Stimulated activated CD4-positive, alpha-beta T cell treated with anti-CD3 and anti-CD28 coated beads, Interleukin-2, amount 100 ng/mL, for 48 hours (primary cell): ENCODE data around the gene CADM2.

Experiments
- DNase-seq, 2 donors: peaks; one replicate each; pipeline ENCODE4 v3.0.0-alpha.2; 2020

Gene CADM2

GRCh38 chr3:85576697-85577200 is 618.0 kb downstream of the CADM2 start:
- no peak for DNase-seq

GRCh38 chr3:85584779-85585356 is 626.1 kb downstream of the CADM2 start:
- no peak for DNase-seq

GRCh38 chr3:85586018-85586417 is 627.2 kb downstream of the CADM2 start:
- DNase-seq, result no peak

GRCh38 chr3:85589145-85589544 is 630.4 kb downstream of the CADM2 start:
- no peak for DNase-seq

GRCh38 chr3:85591451-85591850 is 632.7 kb downstream of the CADM2 start:
- no peak for DNase-seq

GRCh38 chr3:85592256-85592655 is 633.5 kb downstream of the CADM2 start:
- DNase-seq, result no peak

GRCh38 chr3:85594676-85595075 is 635.9 kb downstream of the CADM2 start:
- DNase-seq, result no peak

- no peak for DNase-seq
Measured at GRCh38 chr3:85603378-85603777, 644.6 kb downstream of the CADM2 start.

GRCh38 chr3:85604641-85605040 is 645.9 kb downstream of the CADM2 start:
- DNase-seq, result no peak

- no peak for DNase-seq
Measured at GRCh38 chr3:85605066-85605465, 646.3 kb downstream of the CADM2 start.

- no peak for DNase-seq
Measured at GRCh38 chr3:85626662-85627061, 667.9 kb downstream of the CADM2 start.

GRCh38 chr3:85627932-85628331 is 669.1 kb downstream of the CADM2 start:
- DNase-seq, result no peak

GRCh38 chr3:85631070-85631469 is 672.3 kb downstream of the CADM2 start:
- no peak for DNase-seq

GRCh38 chr3:85632921-85633320 is 674.1 kb downstream of the CADM2 start:
- DNase-seq, result no peak

- no peak for DNase-seq
Measured at GRCh38 chr3:85652360-85652759, 693.6 kb downstream of the CADM2 start.

- no peak for DNase-seq
Measured at GRCh38 chr3:85660451-85660850, 701.7 kb downstream of the CADM2 start.

GRCh38 chr3:85662462-85662861 is 703.7 kb downstream of the CADM2 start:
- no peak for DNase-seq

GRCh38 chr3:85667744-85668143 is 709.0 kb downstream of the CADM2 start:
- DNase-seq, result no peak

- DNase-seq, result no peak
Measured at GRCh38 chr3:85670634-85671205, 711.9 kb downstream of the CADM2 start.

GRCh38 chr3:85672761-85673160 is 714.0 kb downstream of the CADM2 start:
- DNase-seq, result no peak

- DNase-seq, result no peak
Measured at GRCh38 chr3:85678713-85679112, 719.9 kb downstream of the CADM2 start.

GRCh38 chr3:85681906-85682305 is 723.1 kb downstream of the CADM2 start:
- DNase-seq, result no peak

GRCh38 chr3:85691196-85691595 is 732.4 kb downstream of the CADM2 start:
- no peak for DNase-seq

- DNase-seq, result no peak
Measured at GRCh38 chr3:85697156-85697555, 738.4 kb downstream of the CADM2 start.

- DNase-seq, result no peak
Measured at GRCh38 chr3:85706130-85706529, 747.3 kb downstream of the CADM2 start.
